NCI-H1105 (cell line): Measurements from ENCODE around the gene AHCYL1.
A peak's percentile ranks its signal among the peaks of the same experiment; 100 is the strongest.

Experiments used
- DNase-seq: peaks from one replicate; lab custom pipeline; 2025; lab: John Stamatoyannopoulos, UW

Gene AHCYL1

DNA sequence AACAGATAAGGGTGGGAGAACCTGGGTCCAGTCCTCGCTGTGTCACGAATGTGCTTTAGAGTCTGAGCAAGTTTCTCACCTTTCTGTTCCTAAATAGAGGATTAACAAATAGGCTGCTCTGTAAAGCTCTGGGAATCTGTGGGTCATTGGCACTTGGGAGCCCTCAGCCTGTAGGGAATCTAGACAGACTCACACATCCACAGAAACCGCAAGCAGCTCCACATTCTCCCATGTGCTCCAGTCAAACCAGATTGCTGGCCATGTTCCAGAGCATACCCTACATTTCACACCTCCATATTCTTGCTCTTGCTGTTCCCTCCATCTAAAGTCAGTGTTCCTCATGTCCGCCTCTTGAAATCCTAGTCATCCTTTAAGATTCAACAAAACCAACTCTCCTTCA is 7.8 kb upstream of the AHCYL1 start:
- no peak for DNase-seq

DNA sequence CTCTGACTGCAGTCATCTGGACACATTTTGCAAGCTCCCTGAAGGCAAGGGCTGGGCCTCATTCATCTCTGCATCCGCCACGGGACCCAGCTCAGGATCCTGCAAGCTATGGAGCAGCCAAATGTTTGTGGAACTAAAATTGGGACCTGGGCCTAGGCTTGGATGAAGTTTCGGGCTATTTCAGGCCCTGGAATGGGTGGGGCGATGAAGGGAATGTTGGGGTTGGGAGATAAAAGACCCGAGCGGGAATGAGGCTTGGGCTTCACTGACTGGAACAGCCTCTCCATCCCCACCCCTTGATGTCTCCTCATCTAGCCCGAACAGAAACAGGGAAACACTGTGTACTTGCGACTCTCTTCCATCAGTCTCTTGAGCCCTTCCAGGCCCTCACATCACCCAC is 7.3 kb upstream of the AHCYL1 start:
- no peak for DNase-seq

DNA sequence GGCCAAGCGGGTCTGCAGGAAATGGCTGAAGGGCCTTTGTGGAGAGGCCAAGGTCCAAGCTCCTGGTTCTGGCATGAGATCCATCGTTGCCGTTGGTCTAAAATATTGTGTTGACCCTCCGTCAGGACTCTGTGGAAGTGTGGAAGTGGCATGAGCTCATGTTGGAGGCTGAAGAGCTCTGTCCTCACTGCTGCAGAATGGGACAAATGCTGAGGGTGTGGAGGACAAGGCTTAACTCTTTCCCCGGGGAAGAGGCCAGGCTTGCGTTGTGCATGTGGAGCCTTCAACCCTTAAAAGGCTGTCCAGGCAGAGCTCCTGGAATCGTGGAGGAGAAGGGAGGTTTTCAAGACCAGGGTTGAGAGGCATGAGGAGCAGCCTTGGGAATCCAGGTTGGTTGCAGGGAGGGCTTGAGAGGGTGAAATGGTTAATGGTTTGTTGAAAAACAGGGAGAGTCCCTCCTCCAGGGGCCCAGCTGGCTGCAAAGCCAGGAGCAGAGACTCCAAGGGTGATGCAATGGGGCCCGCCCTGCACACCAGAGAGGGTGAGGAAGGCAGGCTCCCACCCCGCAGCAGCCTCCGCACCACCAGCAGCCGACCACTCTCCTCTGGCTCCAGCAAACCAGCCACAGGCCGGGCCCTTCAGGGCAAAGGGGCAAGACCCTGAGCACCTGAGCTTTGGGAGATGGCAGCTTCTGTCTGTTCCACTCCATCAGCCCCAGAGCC is 6.7 kb upstream of the AHCYL1 start:
- DNase-seq = no peak

DNA sequence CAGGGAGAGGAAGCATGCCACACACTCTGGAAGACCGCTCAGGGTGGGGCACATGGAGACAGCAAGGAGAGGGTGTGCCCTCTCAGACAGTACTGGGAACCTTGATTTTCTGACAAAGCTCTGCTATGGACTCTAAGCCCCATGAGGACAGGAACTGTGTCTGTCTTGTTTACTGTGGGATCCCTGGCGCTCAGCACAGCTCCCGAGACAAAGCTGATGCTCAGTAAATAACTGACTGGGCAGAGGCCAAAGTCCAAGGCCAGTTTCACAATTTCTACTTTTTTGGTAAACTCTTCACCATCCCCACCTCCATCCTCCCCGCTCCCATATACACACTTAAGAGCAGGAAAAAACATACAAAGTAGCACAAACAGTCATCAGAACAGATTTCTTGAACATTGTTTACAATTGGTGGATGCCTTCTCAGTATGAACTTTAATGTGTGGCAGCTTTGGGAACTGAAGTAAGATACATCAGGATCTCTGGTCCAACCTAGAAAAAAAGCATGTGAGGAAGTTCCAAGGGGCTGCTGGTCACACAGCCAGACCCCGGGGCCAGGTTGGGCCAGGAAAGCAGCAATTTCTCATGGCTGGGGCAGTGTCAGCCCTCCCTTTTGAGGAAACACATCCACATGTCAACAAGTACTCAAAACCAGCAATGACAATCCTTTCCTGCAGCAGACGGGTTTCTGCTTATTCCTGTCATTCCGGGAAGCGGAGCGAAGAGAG is 5.6 kb upstream of the AHCYL1 start:
- DNase-seq = no peak

DNA sequence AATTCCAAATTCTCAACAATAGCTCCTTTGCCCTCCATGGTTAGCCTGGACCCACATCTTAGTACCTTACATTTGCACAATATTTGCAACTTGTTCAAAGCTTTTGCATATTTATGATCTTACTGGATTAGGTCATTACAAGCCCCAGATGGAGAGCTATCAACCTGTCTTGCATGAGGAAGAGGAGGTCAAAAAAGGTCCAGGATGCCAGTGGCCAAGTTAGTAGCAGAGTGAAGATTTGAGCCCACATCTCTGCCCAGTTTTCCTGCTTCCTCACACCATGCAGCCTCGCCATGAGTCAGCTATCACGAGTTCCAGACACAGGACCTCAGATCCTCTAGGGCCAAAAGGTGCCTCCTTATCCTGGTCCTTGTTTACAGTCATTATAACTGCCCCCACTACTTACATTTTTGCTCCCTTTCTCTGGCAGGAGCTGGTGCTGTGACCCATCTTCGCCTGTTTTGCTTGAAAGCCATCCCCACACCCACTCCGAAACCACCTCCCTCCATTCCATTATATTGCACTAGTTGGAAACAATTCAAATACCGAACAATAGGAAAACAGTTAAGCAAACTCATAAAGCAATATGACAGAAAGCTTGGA is 5.0 kb upstream of the AHCYL1 start:
- DNase-seq = no peak

DNA sequence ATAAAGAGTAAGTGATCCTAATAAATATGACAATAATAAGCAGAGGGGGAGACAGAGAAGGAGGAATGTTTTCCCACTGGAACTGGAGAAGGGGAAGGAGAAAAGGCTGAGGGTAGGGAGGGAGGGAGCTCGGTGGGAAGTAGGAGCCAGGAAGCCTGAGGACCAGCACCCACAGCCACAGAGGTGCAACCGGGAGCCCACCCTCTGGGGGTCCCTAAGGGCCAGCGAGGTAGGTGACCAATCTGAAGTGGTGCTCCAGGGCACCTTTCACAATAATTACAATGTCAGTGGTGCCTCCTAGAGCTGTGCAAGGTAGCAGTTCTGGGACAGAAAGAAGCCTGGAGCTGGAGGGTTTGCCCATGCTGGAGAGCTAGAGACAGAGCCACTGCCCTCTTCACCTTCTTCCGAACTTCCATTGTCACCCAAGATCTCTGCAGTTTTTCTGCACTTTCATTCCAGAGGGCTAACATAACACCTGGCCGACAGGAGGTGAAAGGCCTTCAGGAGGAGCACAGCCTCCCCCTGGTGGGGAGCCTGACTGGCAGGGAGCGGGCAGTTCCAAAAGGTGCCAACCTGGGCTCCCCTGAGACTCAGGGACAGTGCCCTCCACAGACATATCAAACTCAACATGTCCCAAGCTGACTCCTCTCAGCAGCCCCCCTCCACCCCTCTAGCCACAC is 4.1 kb upstream of the AHCYL1 start:
- DNase-seq = no peak

DNA sequence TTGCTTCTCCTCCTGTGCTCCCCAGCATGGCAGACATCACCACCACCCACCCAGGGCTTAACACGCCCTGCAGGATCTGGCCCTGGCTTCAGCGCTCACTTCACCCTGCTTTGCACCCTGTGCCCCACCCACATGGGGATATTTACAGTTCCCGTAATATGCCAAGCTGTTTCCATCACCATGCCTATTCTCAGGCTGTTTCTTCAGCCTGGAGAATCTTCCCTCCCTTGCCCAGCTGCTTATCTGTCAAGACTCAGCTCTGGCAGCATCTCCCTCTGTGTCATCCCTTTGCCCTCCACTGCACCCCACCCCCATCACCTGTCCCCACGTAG is 3.6 kb upstream of the AHCYL1 start:
- DNase-seq = no peak

DNA sequence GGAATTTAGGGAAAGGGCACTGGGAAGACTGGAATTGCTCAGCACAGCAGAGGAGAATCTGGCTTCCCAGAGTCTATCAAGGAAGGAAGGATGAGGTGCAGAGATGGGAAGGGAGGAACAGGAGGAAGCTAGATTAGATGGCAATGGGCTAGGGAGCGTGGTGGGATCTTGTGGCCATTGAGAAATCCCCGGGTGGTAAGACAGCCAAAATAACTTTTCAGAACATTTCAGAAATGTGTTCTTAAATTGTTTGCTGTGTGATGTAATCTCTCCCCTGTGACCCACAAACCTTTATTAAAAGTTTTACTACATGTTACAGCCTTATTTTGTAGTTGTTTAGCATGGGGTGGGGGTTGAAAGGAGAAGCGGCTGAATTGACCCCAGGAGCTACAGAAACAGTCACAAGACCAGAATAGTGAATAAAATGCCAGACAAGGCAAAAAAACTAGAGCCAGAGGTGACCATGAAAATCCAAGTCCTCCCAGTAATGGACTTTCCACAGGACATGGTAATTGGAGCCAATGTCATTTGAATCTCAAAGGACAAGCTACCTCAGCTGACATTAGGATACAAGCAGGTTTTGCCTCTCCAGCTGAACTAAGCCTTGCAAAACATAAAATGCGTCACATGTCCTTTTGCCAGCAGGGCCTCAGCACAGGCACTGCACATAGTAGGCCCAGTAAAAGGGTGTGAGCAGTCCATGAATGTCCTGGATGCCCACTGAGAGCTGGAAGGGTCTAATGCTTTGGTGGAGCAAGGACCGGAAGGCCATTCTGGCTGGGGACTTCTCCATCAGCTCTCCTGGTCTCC is 980 bp upstream of the AHCYL1 start:
- DNase-seq = no peak

DNA sequence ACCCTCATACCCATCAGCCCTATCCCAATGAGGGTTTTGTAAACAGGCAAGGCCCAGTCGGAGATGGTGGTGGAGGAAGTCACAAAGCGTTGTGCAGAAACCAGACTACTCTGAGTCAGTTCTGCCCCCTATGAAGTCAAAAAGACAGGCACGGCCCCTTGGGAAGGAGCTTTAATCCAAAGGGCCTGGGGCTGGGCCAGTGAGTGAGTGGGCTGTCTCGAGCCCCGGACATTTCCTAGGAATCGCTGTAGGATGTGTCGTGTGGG is 442 bp upstream of the AHCYL1 start:
- no peak for DNase-seq

DNA sequence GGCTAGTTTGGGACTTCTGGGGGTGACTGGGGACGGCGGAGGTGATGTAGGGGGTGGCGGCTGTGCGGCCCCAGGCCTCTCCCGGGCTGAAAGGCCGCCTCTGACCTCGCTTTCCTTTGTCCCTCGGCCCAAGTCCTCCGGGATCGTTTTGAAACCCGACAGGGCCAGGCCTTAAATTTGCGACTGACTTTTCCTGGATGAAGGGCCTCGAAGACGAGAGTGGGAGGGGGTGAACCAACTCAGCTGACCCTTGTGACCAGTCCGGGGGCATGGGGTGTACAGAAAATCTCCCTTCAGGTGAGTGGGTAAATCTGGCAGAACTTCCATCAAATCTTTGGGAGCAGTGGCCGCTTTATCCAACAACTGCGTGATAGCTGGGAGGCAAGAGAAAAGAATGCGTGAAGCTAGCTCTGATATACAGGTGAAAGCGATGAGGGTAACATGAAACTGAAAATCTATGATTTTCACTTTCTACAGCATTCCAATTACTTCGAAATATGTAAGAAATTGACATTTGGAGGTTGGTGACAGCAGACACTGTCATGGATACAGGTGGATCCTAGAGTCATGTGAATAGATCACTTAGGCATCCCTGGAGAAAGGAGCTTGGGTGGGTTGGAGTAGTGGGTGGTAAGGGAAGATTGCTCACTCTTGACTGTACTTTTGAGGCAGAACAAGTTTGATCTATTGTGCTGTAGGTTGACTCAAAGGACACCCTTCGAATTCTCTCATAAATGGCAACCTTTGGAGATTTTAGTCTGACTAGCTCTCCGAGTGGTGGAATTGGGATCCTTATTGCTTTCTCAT is 885 bp downstream of the AHCYL1 start:
- DNase-seq = no peak

DNA sequence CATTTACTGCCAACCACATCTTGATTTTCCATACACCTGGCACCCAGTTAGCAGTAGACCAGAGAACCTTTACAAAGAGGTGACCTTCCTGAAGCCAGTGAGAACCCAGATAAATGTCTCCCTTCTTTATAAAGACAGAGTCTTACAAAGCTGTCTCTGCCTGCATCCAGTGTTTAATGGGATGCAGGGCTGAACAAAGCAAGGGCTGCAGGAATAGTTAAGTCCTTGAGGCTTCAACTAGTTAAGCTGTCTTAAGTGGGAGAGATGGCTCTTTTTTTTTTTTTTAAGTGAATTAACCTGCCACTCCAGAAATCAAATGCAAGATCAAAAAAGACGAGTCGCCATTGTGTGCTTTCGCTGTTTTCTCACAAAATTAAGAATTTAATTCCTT is 1.5 kb downstream of the AHCYL1 start:
- DNase-seq = no peak

DNA sequence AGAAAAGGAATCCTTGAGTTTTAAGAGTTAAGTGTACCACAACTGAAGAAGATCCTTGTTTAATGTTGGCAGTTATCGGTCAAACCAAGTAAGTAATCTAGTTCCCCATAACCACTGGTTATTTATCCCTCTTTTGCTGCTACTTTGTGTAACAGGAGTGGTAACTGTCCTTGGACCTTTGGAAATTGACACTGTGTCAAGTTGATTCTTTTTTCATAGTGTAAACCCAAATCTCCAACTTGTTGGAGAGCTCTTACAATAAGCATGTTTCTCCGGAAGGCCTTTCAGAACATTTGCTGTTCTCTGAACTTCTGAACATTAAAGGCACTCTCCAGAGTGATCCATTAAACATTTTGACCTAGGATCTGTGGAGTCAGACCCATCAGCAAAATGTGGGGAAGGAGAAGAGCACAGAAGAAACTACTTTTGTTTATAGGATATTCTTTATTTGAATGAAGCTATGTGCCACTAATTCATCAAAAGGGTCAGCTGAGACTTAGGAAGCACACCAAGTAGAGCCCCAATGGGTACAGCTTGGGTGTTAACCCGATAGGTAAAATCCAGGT is 3.9 kb downstream of the AHCYL1 start:
- no peak for DNase-seq

DNA sequence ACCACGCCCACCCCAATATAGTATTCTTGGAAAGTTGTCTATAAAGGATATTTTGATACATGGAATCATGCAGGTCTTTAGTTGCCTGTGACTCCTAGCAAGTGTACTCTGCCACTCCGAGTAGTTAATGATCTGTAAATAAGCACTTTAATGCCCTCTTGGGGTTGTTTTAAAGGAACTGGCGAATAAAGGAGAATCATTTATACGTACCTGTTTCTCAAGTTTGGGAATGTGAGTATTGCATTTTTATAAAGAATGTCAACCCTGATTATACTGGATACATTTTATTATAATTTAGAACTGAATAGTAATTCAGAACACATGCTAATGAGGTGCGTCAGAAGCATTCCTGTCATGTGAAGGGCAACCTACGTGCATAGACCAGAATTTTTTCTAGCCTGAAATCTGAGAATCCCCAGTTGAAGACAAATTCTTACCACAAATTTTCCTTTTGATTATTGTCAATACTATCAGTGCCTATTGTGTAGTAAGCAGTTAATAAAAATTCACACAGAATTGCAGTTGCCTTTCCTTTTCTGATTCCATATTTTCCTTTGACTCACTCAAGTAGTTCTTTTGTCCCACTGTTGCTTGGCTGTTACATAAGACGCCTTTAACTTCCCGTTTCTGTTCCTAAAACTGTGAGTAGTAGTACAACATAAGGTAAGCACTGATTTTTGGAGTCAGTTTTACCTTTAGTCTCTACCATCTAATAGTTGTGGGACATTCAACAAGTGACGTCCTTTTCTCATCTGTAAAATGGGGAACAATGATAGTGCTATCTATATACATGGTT is 5.1 kb downstream of the AHCYL1 start:
- no peak for DNase-seq

DNA sequence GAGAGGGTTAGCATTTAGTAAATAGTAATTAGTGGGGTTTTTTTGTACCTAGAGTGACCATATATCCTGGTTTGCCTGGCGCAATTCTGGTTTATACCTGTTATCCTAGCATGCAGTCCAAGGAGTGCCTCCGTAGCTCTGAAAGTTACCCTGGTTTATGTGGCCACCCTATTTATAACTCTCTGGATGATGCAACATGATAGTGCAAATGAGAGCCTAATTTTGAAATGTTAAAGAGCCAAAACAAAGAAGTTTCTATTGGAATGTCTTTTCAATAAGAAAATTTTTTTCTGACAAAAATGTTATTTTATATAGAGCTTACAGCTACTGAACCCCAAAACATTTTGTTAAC is 5.7 kb downstream of the AHCYL1 start:
- DNase-seq = no peak

DNA sequence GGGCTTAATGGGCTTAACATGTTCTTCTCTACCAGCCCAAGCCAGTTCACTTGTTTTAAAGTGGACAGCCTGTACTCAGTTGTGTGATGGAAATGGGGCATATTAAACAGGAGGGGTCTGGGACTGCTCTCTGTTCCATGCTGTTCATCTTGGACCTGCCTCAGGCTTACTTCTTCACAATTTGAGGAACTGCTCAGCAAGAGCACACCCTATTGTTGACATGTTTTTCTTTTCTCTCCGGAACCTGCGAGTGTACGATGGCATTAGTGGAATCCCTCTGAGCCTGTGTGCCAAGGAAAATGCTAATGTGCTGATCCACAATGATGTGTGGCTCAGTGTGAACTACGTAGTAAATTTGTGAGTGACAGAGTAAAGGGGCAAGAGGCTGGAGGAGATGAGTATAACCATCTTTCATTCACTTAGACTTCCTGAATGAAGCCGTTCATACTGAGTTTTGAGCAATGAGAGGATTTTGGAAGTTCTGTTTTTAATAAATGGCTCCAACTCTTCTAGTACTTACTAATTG is 6.9 kb downstream of the AHCYL1 start:
- DNase-seq = no peak

DNA sequence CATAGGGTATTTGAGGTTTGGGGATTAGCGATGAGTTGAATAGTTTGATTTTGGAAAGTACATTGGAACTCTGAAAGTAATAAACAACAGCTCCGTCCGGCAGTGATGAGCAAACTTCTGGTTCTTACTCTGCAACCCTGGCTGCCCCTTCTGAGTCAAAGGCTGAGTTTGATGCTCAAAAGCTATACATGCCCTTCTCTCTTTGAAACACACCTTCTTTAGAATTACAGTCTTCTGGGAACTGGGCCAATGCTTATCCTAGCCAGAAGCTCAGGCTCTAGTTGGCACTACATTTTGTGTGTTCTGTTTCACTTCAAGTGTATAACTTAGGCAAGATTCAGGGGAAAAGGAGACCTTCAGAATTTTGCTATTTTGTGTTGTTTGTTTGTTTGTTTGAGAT is 9.3 kb downstream of the AHCYL1 start:
- DNase-seq = peak; percentile 21

DNA sequence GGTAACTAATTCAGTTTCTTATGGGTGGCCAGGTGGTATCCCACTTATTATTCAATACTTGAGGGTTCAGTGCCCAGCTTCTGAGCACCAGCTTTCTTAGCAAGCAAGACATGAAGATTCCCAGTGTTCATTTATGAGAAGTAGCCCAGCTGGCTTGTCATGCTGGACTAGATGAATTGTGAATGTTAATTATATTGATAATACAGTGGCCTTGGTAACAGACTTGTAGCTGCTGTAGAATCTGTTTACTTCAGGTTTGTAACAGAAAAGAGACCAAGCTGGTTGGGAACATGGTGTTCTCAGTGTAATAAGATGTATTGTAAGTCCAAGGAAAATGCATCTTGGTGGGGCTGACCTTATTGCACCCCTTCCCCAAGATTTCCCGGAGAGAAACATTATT is 10.1 kb downstream of the AHCYL1 start:
- no peak for DNase-seq

DNA sequence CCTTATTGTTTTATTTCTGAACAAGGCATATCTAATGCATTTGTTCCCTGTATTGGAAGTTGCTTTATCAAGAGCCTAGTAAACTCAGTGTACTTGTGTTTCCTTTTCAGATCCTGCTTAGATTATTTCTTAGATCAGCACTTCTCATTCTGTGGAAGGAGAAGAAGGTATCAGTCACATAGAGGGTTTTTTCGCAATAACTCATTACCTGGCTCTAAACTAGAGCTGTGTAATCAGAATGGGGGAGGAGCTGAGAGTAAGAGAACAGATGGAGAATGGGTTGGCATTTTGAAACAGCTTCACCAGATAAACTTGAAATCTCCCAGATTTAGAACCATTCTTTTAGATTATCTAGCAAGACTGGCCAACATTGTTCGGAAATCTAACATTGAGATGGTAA is 11.0 kb downstream of the AHCYL1 start:
- DNase-seq = no peak

DNA sequence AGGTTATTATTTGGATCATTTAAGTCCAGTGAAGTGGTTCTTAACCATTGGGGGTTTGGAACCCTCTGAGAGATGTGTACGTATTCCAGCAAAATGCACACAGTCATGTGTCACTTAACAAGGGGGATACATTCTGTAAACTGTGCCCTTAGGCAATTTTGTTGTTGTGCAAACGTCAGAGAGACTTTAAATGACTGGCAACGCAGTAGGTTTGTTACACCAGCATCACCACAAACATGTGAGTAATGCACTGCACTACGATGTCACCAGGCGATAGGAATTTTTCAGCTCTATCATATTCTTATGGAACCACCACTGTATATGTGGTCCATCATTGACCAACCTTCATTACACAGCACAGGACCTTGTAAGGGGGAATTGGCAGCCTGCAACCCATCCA is 11.9 kb downstream of the AHCYL1 start:
- no peak for DNase-seq

DNA sequence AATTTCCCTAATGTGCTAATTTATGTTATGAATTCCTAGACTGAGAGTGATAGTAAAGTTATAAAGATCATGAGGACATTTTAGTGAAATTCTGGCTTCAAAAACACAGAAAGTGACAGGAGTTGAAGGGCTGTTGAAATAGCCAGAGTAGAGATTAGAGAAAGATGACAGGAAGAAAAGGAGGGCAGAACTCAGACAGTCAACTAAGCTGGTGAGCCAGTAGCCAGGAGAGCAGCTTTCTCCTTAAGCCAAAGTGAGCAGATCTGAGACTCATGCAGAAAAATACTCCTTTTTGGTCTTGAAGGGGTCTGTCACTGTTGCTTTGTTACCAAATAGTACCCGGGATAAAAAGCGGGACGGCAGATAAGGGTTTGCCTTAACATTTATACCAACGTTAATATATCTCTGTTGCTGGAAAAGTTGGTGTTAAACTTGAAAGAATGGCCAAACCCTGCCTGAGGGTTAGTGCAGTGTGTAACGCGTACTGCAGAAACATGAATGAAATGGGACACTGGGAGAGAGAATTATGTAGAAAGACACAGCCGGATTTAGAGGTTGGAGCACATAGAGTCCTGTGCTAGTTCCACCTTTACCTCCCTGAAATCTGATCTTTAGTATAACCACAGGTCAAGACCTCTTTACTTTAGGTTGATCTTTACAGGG is 12.8 kb downstream of the AHCYL1 start:
- DNase-seq = no peak
